ENCODE measurements around the gene AGMAT. TPM values are rescaled to one million over a fixed set of nuclear protein-coding genes. Genes with fewer than 3 reads are reported as not detected.
A peak's percentile ranks its signal among the peaks of the same experiment; 100 is the strongest.

Gene AGMAT
- total and polyA plus RNA-seq, 2 of the 13 experiments (the other 11 are each of a cell fraction or from before 2014, with no cell fraction given): 59.1 to 174 TPM

- TF ChIP-seq ZBTB33 (CRISPR knock-in tag; IDR thresholded peaks at IDR 0.05) (no peak), PBX3 (CRISPR knock-in tag; IDR thresholded peaks at IDR 0.05; ENCODE audit: borderline replicate concordance) (peak; percentile 78; the same call in 1 of the 2 replicates), SNAPC4 (CRISPR knock-in tag; IDR thresholded peaks at IDR 0.05) (no peak), JARID2 (CRISPR knock-in tag; IDR thresholded peaks at IDR 0.05; ENCODE audit: insufficient replicate concordance) (no peak), YY1 (IDR thresholded peaks at IDR 0.05; ENCODE audit: insufficient read depth, insufficient replicate concordance, low read depth, low read length) (peak; percentile 68), ARNTL (CRISPR knock-in tag; IDR thresholded peaks at IDR 0.05) (peak; percentile 86; the same call in 1 of the 2 replicates), ZNF224 (CRISPR knock-in tag; IDR thresholded peaks at IDR 0.05) (no peak), MTF2 (CRISPR knock-in tag; IDR thresholded peaks at IDR 0.05; ENCODE audit: borderline replicate concordance) (no peak), NR3C1 (CRISPR knock-in tag; IDR thresholded peaks at IDR 0.05) (no peak), PLRG1 (conservative IDR thresholded peaks at IDR 0.05) (no peak), ZNF10 (CRISPR knock-in tag; IDR thresholded peaks at IDR 0.05; ENCODE audit: borderline replicate concordance, low read depth) (no peak), PAF1 (CRISPR knock-in tag; IDR thresholded peaks at IDR 0.05) (no peak), KLF9 (CRISPR knock-in tag; IDR thresholded peaks at IDR 0.05; ENCODE audit: low read depth) (no peak), ZNF510 (CRISPR knock-in tag; IDR thresholded peaks at IDR 0.05; ENCODE audit: low read depth) (0 out of 2 replicates have a peak, but pooled peaks have one; percentile 45)
Measured at GRCh38 chr1:15584489-15585363, at the start of gene AGMAT (continued).
